Skeletal muscle cell (primary cell): ENCODE measurements around the gene ATP8B2.
"Not testable (repeated sequence)": the region's sequence is repeated elsewhere in the genome, so short reads cannot be mapped to it uniquely, and the experiment has no call there.

Source experiments
- DNase-seq: peaks from one replicate; pipeline ENCODE4 v3.0.0-alpha.2; 2010; ENCODE audit warnings: low read depth
- H3K4me3 ChIP-seq: 2 replicates; pipeline ENCODE4 v1.5.1; 2011; ENCODE audit warnings: low read depth, mild to moderate bottlenecking, control low read depth, low read length, moderate library complexity

ATP8B2 gene

GRCh38 chr1:154320882-154321608 is 4.3 kb upstream of the ATP8B2 start, which contains the start of gene AQP10:
TSS of gene AQP10 (plus strand) at chr1:154321093. CDS start at chr1:154321156, 63 bp downstream.
- no peak for DNase-seq

GRCh38 chr1:154321609-154321934 is 3.8 kb upstream of the ATP8B2 start:
- H3K4me3 ChIP-seq, DNase-seq: not testable (repeated sequence)

More at GRCh38 chr1:154320882-154321608, 4.3 kb upstream of the ATP8B2 start, which contains the start of gene AQP10:
- no peak within 1 kb of the TSS for H3K4me3 ChIP-seq

GRCh38 chr1:154323493-154323892 is 1.8 kb upstream of the ATP8B2 start:
- no peak overlapping the region for H3K4me3 ChIP-seq

GRCh38 chr1:154324241-154324640 is 1.1 kb upstream of the ATP8B2 start:
- H3K4me3 ChIP-seq: no peak overlapping the region
- DNase-seq: no peak

More at GRCh38 chr1:154323493-154323892, 1.8 kb upstream of the ATP8B2 start:
- no peak for DNase-seq

GRCh38 chr1:154325583-154326545 is 539 bp downstream of the ATP8B2 start:
- DNase-seq: peak; percentile 63
- H3K4me3 ChIP-seq: peak overlapping the region; percentile 88

GRCh38 chr1:154326546-154327465 is 1.5 kb downstream of the ATP8B2 start:
- DNase-seq: no peak
- peak overlapping the region; percentile 88 for H3K4me3 ChIP-seq

- peak overlapping the region; percentile 50 for H3K4me3 ChIP-seq
- DNase-seq: no peak
These were observed 2.4 kb downstream of the ATP8B2 start for GRCh38 chr1:154327466-154328317.

- DNase-seq: no peak
- peak overlapping the region; percentile 50 for H3K4me3 ChIP-seq
These were observed 3.2 kb downstream of the ATP8B2 start for GRCh38 chr1:154328318-154329151.

GRCh38 chr1:154329152-154329521 is 3.8 kb downstream of the ATP8B2 start:
- no peak for DNase-seq
- H3K4me3 ChIP-seq: peak overlapping the region; percentile 43

GRCh38 chr1:154329551-154330131 is 4.3 kb downstream of the ATP8B2 start:
- no peak for DNase-seq
- no peak overlapping the region for H3K4me3 ChIP-seq

GRCh38 chr1:154330669-154331068 is 5.3 kb downstream of the ATP8B2 start:
- no peak for DNase-seq
- no peak overlapping the region for H3K4me3 ChIP-seq

GRCh38 chr1:154334079-154335024 is 9.0 kb downstream of the ATP8B2 start:
- DNase-seq: no peak
- H3K4me3 ChIP-seq: no peak overlapping the region

- no peak overlapping the region for H3K4me3 ChIP-seq
- DNase-seq: no peak
These were observed 9.8 kb downstream of the ATP8B2 start for GRCh38 chr1:154335025-154335714.

GRCh38 chr1:154337253-154337894 is 12.0 kb downstream of the ATP8B2 start:
- no peak for DNase-seq
- no peak overlapping the region for H3K4me3 ChIP-seq

GRCh38 chr1:154338875-154339274 is 13.6 kb downstream of the ATP8B2 start:
- H3K4me3 ChIP-seq: no peak overlapping the region
- no peak for DNase-seq
